Measurements from ENCODE around the gene KRT1.

- TF ChIP-seq EP300 (IDR thresholded peaks at IDR 0.05; ENCODE audit: borderline replicate concordance in 1 of 2, control insufficient read depth in 1 of 2, low read depth in 2 of 2, low read length in 2 of 2) (no peak), BHLHE40 (IDR thresholded peaks at IDR 0.05; ENCODE audit: borderline replicate concordance in 1 of 2, low read depth in 2 of 2, low read length in 1 of 2) (no peak)
- TF ChIP-seq, protein P1, sequence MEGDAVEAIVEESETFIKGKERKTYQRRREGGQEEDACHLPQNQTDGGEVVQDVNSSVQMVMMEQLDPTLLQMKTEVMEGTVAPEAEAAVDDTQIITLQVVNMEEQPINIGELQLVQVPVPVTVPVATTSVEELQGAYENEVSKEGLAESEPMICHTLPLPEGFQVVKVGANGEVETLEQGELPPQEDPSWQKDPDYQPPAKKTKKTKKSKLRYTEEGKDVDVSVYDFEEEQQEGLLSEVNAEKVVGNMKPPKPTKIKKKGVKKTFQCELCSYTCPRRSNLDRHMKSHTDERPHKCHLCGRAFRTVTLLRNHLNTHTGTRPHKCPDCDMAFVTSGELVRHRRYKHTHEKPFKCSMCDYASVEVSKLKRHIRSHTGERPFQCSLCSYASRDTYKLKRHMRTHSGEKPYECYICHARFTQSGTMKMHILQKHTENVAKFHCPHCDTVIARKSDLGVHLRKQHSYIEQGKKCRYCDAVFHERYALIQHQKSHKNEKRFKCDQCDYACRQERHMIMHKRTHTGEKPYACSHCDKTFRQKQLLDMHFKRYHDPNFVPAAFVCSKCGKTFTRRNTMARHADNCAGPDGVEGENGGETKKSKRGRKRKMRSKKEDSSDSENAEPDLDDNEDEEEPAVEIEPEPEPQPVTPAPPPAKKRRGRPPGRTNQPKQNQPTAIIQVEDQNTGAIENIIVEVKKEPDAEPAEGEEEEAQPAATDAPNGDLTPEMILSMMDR (IDR thresholded peaks at IDR 0.05 in 2 of 3, conservative IDR thresholded peaks at IDR 0.05 in 1 of 3; ENCODE audit: control insufficient read depth in 2 of 3, extremely low read depth in 1 of 3, insufficient read depth in 1 of 3, low read depth in 3 of 3, low read length in 3 of 3) = no peak
Measured at GRCh38 chr12:52632656-52633055, 47.6 kb downstream of the KRT1 start.

Measured in GM12878 (cell line).